Measurements from ENCODE around the gene CLMN. TPM values are rescaled to one million over a fixed set of nuclear protein-coding genes. Genes with fewer than 3 reads are reported as not detected.

CLMN gene
- total RNA-seq, 1 donor from 2014 or later: 3.9 TPM

GRCh38 chr14:95263527-95264231, 56.0 kb downstream of the CLMN start:
- Histone ChIP-seq H3K36me3 (ENCODE audit: control insufficient read depth, insufficient read depth, low read length) (no peaks in the 10 kb centered on the region), H3K27me3 (ENCODE audit: control insufficient read depth, insufficient read depth, low read length) (no peaks in the 10 kb centered on the region), H3K4me3 (ENCODE audit: low read depth, low read length) (no peak overlapping the region)
- FAIRE-seq: no peak
- DNase-seq (ENCODE audit: low read depth): no peak
- TF ChIP-seq, protein P1, sequence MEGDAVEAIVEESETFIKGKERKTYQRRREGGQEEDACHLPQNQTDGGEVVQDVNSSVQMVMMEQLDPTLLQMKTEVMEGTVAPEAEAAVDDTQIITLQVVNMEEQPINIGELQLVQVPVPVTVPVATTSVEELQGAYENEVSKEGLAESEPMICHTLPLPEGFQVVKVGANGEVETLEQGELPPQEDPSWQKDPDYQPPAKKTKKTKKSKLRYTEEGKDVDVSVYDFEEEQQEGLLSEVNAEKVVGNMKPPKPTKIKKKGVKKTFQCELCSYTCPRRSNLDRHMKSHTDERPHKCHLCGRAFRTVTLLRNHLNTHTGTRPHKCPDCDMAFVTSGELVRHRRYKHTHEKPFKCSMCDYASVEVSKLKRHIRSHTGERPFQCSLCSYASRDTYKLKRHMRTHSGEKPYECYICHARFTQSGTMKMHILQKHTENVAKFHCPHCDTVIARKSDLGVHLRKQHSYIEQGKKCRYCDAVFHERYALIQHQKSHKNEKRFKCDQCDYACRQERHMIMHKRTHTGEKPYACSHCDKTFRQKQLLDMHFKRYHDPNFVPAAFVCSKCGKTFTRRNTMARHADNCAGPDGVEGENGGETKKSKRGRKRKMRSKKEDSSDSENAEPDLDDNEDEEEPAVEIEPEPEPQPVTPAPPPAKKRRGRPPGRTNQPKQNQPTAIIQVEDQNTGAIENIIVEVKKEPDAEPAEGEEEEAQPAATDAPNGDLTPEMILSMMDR (IDR thresholded peaks at IDR 0.05; ENCODE audit: insufficient read depth, low read length, severe bottlenecking): no peak

DNA sequence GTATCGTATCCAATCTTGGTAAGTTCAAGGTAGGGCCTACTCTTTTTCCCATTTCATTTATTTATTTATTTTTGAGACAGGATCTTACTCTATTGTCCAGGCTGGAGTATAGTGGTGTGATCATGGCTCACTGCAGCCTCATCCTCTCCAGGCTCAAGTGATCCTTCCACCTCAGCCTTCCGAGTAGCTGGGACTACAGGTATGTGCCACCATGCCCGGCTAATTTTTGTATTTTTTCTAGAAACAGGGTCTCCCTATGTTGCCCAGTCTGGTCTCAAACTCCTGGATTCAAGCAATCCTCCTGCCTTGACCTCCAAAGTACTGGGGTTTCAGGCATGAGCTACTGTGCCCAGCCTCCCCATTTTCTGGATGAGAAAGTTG, 57.2 kb downstream of the CLMN start:
- Histone ChIP-seq H3K27me3 (ENCODE audit: control insufficient read depth, insufficient read depth, low read length) (no peaks in the 10 kb centered on the region), H3K4me3 (ENCODE audit: low read depth, low read length) (no peak overlapping the region), H3K36me3 (ENCODE audit: control insufficient read depth, insufficient read depth, low read length) (no peaks in the 10 kb centered on the region)
- DNase-seq (ENCODE audit: low read depth): no peak
- TF ChIP-seq, protein P1 (IDR thresholded peaks at IDR 0.05; ENCODE audit: insufficient read depth, low read length, severe bottlenecking): no peak
- FAIRE-seq: no peak

DNA sequence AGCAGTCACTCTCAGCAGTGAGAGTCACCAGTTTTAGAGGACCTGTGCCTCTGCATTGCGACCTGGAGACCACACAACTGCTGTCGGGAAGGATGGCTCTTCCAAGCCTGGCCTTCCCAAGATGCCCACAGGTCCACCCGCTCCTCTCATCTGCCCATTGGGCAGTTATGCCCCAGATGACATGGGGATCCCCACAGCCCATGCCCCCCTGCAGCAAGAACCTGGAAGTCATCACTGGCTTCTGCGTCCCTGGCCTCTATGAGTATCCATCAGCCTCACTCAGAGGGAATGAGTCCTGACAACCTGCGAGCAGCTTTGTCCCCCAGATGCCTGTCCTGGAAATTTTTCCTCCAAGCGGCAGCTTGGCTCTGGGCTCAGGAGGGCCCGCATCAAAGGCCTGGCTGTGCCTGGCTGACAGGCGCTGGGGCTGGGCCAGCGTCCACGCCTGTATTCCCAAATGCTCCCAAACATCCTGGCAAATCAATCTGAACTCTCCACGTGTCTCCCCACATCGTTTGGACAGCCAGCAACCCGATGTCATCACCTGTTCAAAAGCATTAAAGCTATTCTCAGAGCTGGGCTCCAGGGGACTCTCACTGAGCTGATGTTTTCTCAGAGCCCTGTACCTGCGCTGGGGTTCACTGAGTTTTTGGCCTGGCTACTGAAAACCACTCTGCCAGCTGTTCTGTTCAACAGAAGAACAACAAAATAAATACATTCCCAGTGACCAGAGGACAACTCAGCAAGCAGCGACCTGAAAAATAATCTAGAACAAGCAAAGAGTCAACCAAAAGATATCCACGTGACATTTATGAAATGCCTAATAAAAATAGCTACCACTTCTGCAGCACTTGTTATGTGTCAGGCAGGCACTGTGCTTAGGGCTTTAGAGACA, 57.8 kb downstream of the CLMN start:
- no peak for FAIRE-seq
- no peaks in the 10 kb centered on the region for H3K36me3 ChIP-seq (ENCODE audit: control insufficient read depth, insufficient read depth, low read length)

GRCh38 chr14:95260537-95261361, 59.0 kb downstream of the CLMN start:
- Histone ChIP-seq H3K27me3 (ENCODE audit: control insufficient read depth, insufficient read depth, low read length) (no peaks in the 10 kb centered on the region), H3K36me3 (ENCODE audit: control insufficient read depth, insufficient read depth, low read length) (no peaks in the 10 kb centered on the region), H3K4me3 (ENCODE audit: low read depth, low read length) (no peak overlapping the region)
- TF ChIP-seq, protein P1 (IDR thresholded peaks at IDR 0.05; ENCODE audit: insufficient read depth, low read length, severe bottlenecking): no peak
- FAIRE-seq (no peak), DNase-seq (ENCODE audit: low read depth) (peak; percentile 83)

More for the DNA sequence above, 57.8 kb downstream of the CLMN start:
- H3K4me3 ChIP-seq (ENCODE audit: low read depth, low read length): no peak overlapping the region
- DNase-seq (ENCODE audit: low read depth): peak; percentile 59
- no peaks in the 10 kb centered on the region for H3K27me3 ChIP-seq (ENCODE audit: control insufficient read depth, insufficient read depth, low read length)
- TF ChIP-seq, protein P1 (IDR thresholded peaks at IDR 0.05; ENCODE audit: insufficient read depth, low read length, severe bottlenecking): no peak

- DNase-seq (ENCODE audit: low read depth): no peak
- Histone ChIP-seq H3K36me3 (ENCODE audit: control insufficient read depth, insufficient read depth, low read length) (no peaks in the 10 kb centered on the region), H3K27me3 (ENCODE audit: control insufficient read depth, insufficient read depth, low read length) (no peaks in the 10 kb centered on the region), H3K4me3 (ENCODE audit: low read depth, low read length) (no peak overlapping the region)
- no peak for FAIRE-seq
- TF ChIP-seq, protein P1 (IDR thresholded peaks at IDR 0.05; ENCODE audit: insufficient read depth, low read length, severe bottlenecking): no peak
These were observed 60.7 kb downstream of the CLMN start for GRCh38 chr14:95258754-95259593.
